ENCODE measurements around the gene GMPR2.
"Not testable (repeated sequence)": the region's sequence is repeated elsewhere in the genome, so short reads cannot be mapped to it uniquely, and the experiment has no call there.

GMPR2 gene

GRCh38 chr14:24233538-24233866 is 773 bp downstream of the GMPR2 start:
- no peak for DNase-seq

GRCh38 chr14:24234095-24235005 is 1.6 kb downstream of the GMPR2 start:
- no peak for DNase-seq

- DNase-seq: no peak
These were observed 3.3 kb downstream of the GMPR2 start for GRCh38 chr14:24235804-24236688.

- no peak for DNase-seq
These were observed 4.1 kb downstream of the GMPR2 start for GRCh38 chr14:24236689-24237462.

GRCh38 chr14:24237463-24237955 is 4.8 kb downstream of the GMPR2 start:
- no peak for DNase-seq

GRCh38 chr14:24238123-24238522 is 5.4 kb downstream of the GMPR2 start:
- DNase-seq: peak in 1 of 2 experiments; percentile 62

GRCh38 chr14:24238527-24239037 is 5.9 kb downstream of the GMPR2 start:
- DNase-seq: no peak

GRCh38 chr14:24240110-24240918 is 7.6 kb downstream of the GMPR2 start:
- no peak for DNase-seq

GRCh38 chr14:24241829-24242443 is 9.2 kb downstream of the GMPR2 start:
- DNase-seq: peak; percentile 90 to 93

- peak in 1 of 2 experiments; percentile 7 for DNase-seq
These were observed 10.7 kb downstream of the GMPR2 start for GRCh38 chr14:24243336-24243836.

- not testable (repeated sequence) for DNase-seq
These were observed 12.6 kb downstream of the GMPR2 start for GRCh38 chr14:24245350-24245749.

- peak in 1 of 2 experiments; percentile 12 for DNase-seq
These were observed 14.1 kb downstream of the GMPR2 start for GRCh38 chr14:24246765-24247212.

GRCh38 chr14:24247422-24247821 is 14.7 kb downstream of the GMPR2 start:
- DNase-seq: no peak

- DNase-seq: no peak
These were observed 16.7 kb downstream of the GMPR2 start for GRCh38 chr14:24249230-24250021.

GRCh38 chr14:24250354-24250753 is 17.6 kb downstream of the GMPR2 start:
- no peak for DNase-seq

- no peak for DNase-seq
These were observed 19.2 kb downstream of the GMPR2 start for GRCh38 chr14:24251880-24252288.

GRCh38 chr14:24252289-24253124 is 19.8 kb downstream of the GMPR2 start:
- DNase-seq: no peak

GRCh38 chr14:24253936-24254335 is 21.2 kb downstream of the GMPR2 start:
- no peak for DNase-seq

Measured in stimulated activated CD4-positive, alpha-beta T cell treated with anti-CD3 and anti-CD28 coated beads, Interleukin-4, amount 100 ng/mL, for 4 hours (primary cell).